ENCODE results near the gene GRK6. TPM values are rescaled to one million over a fixed set of nuclear protein-coding genes. Genes with fewer than 3 reads are reported as not detected.
A peak's percentile ranks its signal among the peaks of the same experiment; 100 is the strongest.

GRK6 gene
- polyA plus RNA-seq, 1 of the 3 experiments (the other 2 are of a cell fraction), result 39.5 TPM

GRCh38 chr5:177447611-177448243 is 21.3 kb downstream of the GRK6 start:
- Histone ChIP-seq H3K4me2 (peak overlapping the region; percentile 86), H3K9me2 (no peaks in the 10 kb centered on the region), H3K9ac (peak overlapping the region; percentile 92), H3K4me1 (ENCODE audit: control insufficient read depth in 1 of 2, insufficient read depth in 2 of 2, low read depth in 1 of 2, low read length in 1 of 2) (peaks cover 23 to 52% of the 10 kb centered on the region in 2 experiments), H3K36me3 (replicated peaks in 1 of 2; ENCODE audit: control insufficient read depth in 1 of 2, insufficient read depth in 2 of 2, low read length in 1 of 2) (peaks cover 5 to 12% of the 10 kb centered on the region in 2 experiments), H3K79me2 (ENCODE audit: insufficient read depth) (peaks cover 27% of the 10 kb centered on the region), H3K4me3 (ENCODE audit: low read depth in 2 of 2, low read length in 1 of 2) (peak overlapping the region; percentile 66 to 77), H4K20me1 (ENCODE audit: insufficient read depth) (0 out of 2 replicates have a peak, but pooled peaks cover 9% of the 10 kb centered on the region), H3K27me3 (ENCODE audit: insufficient read depth) (no peaks in the 10 kb centered on the region), H3K27ac (ENCODE audit: low read depth in 2 of 2, low read length in 1 of 2) (peak overlapping the region; percentile 93 to 96), H3F3A (replicated peaks; ENCODE audit: insufficient read depth) (peaks cover 21% of the 10 kb centered on the region), H3K9me3 (no peaks in the 10 kb centered on the region), H2AFZ (ENCODE audit: low read depth) (peak overlapping the region; percentile 33; the same call in 1 of the 2 replicates)
- peak; percentile 77 for DNase-seq
- ChIA-PET CTCF (interaction anchor here (0.8 to 15.5 kb wide), 14 partner anchors 8 to 144 kb away, joined by 3 to 318 read pairs (median 4); partner anchors contain the start of genes GRK6, PDLIM7, PFN3 and PRELID1), POLR2A (interaction anchor here (0.6 to 6.1 kb wide), 5 partner anchors 21 to 57 kb away, joined by 3 to 46 read pairs (median 3); partner anchors contain the start of gene GRK6)
- WGBS (ENCODE audit: low lambda C conversion rate), result 5% methylated on average over 18 of the region's 23 CpGs
- TF ChIP-seq GABPA (IDR thresholded peaks at IDR 0.05; ENCODE audit: low read depth) (peak; percentile 63), PBX3 (IDR thresholded peaks at IDR 0.05) (peak; percentile 69), TAF1 (IDR thresholded peaks at IDR 0.05; ENCODE audit: borderline replicate concordance, low read depth, low read length) (peak; percentile 74; the same call in 1 of the 2 replicates), FOXJ3 (CRISPR knock-in tag; IDR thresholded peaks at IDR 0.05) (no peak), JUND (IDR thresholded peaks at IDR 0.05) (peak; percentile 86), NFIC (IDR thresholded peaks at IDR 0.05; ENCODE audit: borderline replicate concordance) (peak; percentile 95), REST (IDR thresholded peaks at IDR 0.05; ENCODE audit: low read depth, low read length) (no peak), TCF12 (IDR thresholded peaks at IDR 0.05) (peak; percentile 83), MEF2A (IDR thresholded peaks at IDR 0.05; ENCODE audit: borderline replicate concordance, low read depth) (peak; percentile 53; the same call in 1 of the 2 replicates), EZH2phosphoT487 (IDR thresholded peaks at IDR 0.05; ENCODE audit: borderline replicate concordance, low read depth) (no peak), POLR2AphosphoS5 (IDR thresholded peaks at IDR 0.05; ENCODE audit: low read depth, low read length) (peak; percentile 83), TEAD4 (IDR thresholded peaks at IDR 0.05; ENCODE audit: borderline replicate concordance, insufficient read depth) (peak; percentile 82), CHD2 (IDR thresholded peaks at IDR 0.05; ENCODE audit: low read length, partially characterized antibody) (no peak), SMC3 (IDR thresholded peaks at IDR 0.05; ENCODE audit: low read depth, low read length) (no peak), RAD21 (IDR thresholded peaks at IDR 0.05; ENCODE audit: low read length) (no peak), SIN3A (IDR thresholded peaks at IDR 0.05; ENCODE audit: borderline replicate concordance, low read depth, low read length) (peak; percentile 81; the same call in 1 of the 2 replicates), MXI1 (IDR thresholded peaks at IDR 0.05; ENCODE audit: low read depth, low read length) (peak; percentile 60)
- TF ChIP-seq, protein P1, sequence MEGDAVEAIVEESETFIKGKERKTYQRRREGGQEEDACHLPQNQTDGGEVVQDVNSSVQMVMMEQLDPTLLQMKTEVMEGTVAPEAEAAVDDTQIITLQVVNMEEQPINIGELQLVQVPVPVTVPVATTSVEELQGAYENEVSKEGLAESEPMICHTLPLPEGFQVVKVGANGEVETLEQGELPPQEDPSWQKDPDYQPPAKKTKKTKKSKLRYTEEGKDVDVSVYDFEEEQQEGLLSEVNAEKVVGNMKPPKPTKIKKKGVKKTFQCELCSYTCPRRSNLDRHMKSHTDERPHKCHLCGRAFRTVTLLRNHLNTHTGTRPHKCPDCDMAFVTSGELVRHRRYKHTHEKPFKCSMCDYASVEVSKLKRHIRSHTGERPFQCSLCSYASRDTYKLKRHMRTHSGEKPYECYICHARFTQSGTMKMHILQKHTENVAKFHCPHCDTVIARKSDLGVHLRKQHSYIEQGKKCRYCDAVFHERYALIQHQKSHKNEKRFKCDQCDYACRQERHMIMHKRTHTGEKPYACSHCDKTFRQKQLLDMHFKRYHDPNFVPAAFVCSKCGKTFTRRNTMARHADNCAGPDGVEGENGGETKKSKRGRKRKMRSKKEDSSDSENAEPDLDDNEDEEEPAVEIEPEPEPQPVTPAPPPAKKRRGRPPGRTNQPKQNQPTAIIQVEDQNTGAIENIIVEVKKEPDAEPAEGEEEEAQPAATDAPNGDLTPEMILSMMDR (IDR thresholded peaks at IDR 0.05), result peak; percentile 33
- TF ChIP-seq, protein P2, sequence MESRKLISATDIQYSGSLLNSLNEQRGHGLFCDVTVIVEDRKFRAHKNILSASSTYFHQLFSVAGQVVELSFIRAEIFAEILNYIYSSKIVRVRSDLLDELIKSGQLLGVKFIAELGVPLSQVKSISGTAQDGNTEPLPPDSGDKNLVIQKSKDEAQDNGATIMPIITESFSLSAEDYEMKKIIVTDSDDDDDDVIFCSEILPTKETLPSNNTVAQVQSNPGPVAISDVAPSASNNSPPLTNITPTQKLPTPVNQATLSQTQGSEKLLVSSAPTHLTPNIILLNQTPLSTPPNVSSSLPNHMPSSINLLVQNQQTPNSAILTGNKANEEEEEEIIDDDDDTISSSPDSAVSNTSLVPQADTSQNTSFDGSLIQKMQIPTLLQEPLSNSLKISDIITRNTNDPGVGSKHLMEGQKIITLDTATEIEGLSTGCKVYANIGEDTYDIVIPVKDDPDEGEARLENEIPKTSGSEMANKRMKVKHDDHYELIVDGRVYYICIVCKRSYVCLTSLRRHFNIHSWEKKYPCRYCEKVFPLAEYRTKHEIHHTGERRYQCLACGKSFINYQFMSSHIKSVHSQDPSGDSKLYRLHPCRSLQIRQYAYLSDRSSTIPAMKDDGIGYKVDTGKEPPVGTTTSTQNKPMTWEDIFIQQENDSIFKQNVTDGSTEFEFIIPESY (IDR thresholded peaks at IDR 0.05; ENCODE audit: borderline replicate concordance, low read depth), result 0 out of 2 replicates have a peak, but pooled peaks have one; percentile 43
- TF ChIP-seq, protein P3, sequence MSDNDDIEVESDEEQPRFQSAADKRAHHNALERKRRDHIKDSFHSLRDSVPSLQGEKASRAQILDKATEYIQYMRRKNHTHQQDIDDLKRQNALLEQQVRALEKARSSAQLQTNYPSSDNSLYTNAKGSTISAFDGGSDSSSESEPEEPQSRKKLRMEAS (IDR thresholded peaks at IDR 0.05; ENCODE audit: low read depth), result peak; percentile 98
- TF ChIP-seq, protein P4, sequence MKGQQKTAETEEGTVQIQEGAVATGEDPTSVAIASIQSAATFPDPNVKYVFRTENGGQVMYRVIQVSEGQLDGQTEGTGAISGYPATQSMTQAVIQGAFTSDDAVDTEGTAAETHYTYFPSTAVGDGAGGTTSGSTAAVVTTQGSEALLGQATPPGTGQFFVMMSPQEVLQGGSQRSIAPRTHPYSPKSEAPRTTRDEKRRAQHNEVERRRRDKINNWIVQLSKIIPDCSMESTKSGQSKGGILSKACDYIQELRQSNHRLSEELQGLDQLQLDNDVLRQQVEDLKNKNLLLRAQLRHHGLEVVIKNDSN (IDR thresholded peaks at IDR 0.05; ENCODE audit: borderline replicate concordance, low read depth), result 0 out of 2 replicates have a peak, but pooled peaks have one; percentile 36
